ENCODE measurements around the gene DAGLA. TPM values are rescaled to one million over a fixed set of nuclear protein-coding genes. Genes with fewer than 3 reads are reported as not detected.

Gene DAGLA
- total and polyA plus RNA-seq, 2 donors (not counting 3 experiments of a cell fraction or from before 2014, with no cell fraction given) = 2.5 to 4.7 TPM

DNA sequence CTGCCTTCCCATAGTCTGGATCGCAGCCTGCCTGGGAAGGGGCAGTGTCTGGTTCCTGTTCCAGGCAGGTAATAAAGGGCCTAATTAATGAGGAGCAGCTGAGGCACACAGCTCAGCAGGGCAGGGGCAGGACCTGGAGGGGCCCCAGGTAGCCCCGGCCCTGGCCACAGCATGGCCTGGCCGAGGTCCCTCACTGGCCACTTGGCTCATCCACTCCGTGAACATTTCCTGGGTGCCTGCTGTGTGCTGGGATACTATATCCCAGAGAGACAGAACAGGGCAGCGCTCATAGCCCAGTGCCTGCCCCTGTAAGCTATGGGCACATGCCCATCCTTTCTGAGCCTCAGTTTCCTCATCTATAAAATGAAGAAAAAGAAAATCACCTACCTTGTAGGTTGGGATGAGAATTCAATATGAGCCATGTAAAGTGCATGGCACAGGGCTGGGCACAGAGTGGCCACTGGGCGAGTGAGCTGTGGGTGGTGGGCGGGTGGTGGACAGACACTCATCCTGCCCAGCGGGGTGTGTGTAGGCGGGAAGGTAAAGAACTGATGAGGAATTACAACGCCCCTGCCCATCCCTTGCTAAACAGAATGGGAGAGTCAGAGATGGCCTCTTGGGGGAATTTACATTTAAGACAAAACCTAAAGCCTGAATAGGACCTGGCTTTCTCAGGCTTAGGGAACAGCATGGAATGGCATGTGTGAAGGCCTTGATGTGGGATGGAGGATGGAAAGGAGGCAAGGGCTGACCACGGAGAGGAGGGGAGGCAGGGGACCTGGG is 81.4 kb downstream of the DAGLA start:
- no peak overlapping the region for H2AFZ ChIP-seq (ENCODE audit: low read depth, low read length)
- ChIA-PET POLR2A (no interaction called here), CTCF (no interaction called here)
- H3K27me3 ChIP-seq (ENCODE audit: control insufficient read depth in 2 of 2, insufficient read depth in 2 of 2, low read length in 2 of 2) = peaks cover 0 to 2% of the 10 kb centered on the region in 2 experiments
- H3K4me2 ChIP-seq (ENCODE audit: insufficient read depth, low read length) = no peak overlapping the region
- no peak overlapping the region for H3K4me3 ChIP-seq (replicated peaks in 1 of 3; ENCODE audit: insufficient read depth in 1 of 3, low read depth in 1 of 3, low read length in 3 of 3)
- H3K9me3 ChIP-seq (replicated peaks; ENCODE audit: control insufficient read depth, insufficient read depth, low read length) = no peaks in the 10 kb centered on the region
- DNase-seq (ENCODE audit: low read depth, low spot score) (no peak), FAIRE-seq (no peak)
- H4K20me1 ChIP-seq (replicated peaks; ENCODE audit: control insufficient read depth, extremely low read depth, insufficient read depth, low read length) = no peaks in the 10 kb centered on the region
- H3K27ac ChIP-seq (ENCODE audit: insufficient read depth, low read depth, low read length) = no peak overlapping the region
- H3K4me1 ChIP-seq (ENCODE audit: control insufficient read depth, extremely low read depth, insufficient read depth, low read length) = peaks cover 2% of the 10 kb centered on the region
- no peak overlapping the region for H3K9ac ChIP-seq (replicated peaks; ENCODE audit: extremely low read depth, insufficient read depth, low read length)
- intact Hi-C loops (cut with micrococcal nuclease) (no loop called here), dilution Hi-C loops (cut with MboI; ENCODE audit: extremely low pct_ligation_motif_present, low sequenced_read_pairs) (no loop called here)
- H3K36me3 ChIP-seq (ENCODE audit: control insufficient read depth in 2 of 2, extremely low read depth in 1 of 2, insufficient read depth in 2 of 2, low read length in 2 of 2) = no peaks in the 10 kb centered on the region
- no peaks in the 10 kb centered on the region for H3K9me1 ChIP-seq (replicated peaks; ENCODE audit: control insufficient read depth, extremely low read depth, insufficient read depth, low read length)
- no TSS peak for BruUV-seq (replicated peaks)
- H3K79me2 ChIP-seq (ENCODE audit: control insufficient read depth, insufficient read depth, low read length) = no peaks in the 10 kb centered on the region
- TF ChIP-seq POLR2A (IDR thresholded peaks at IDR 0.05; ENCODE audit: low read depth, low read length) (no peak), JUN (IDR thresholded peaks at IDR 0.05; ENCODE audit: borderline replicate concordance, insufficient read depth, insufficient read length, low read depth) (no peak)
- TF ChIP-seq, protein P1, sequence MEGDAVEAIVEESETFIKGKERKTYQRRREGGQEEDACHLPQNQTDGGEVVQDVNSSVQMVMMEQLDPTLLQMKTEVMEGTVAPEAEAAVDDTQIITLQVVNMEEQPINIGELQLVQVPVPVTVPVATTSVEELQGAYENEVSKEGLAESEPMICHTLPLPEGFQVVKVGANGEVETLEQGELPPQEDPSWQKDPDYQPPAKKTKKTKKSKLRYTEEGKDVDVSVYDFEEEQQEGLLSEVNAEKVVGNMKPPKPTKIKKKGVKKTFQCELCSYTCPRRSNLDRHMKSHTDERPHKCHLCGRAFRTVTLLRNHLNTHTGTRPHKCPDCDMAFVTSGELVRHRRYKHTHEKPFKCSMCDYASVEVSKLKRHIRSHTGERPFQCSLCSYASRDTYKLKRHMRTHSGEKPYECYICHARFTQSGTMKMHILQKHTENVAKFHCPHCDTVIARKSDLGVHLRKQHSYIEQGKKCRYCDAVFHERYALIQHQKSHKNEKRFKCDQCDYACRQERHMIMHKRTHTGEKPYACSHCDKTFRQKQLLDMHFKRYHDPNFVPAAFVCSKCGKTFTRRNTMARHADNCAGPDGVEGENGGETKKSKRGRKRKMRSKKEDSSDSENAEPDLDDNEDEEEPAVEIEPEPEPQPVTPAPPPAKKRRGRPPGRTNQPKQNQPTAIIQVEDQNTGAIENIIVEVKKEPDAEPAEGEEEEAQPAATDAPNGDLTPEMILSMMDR (IDR thresholded peaks at IDR 0.05; ENCODE audit: extremely low read depth in 1 of 2, insufficient read depth in 1 of 2, low read depth in 1 of 2, low read length in 2 of 2) = no peak

DNA sequence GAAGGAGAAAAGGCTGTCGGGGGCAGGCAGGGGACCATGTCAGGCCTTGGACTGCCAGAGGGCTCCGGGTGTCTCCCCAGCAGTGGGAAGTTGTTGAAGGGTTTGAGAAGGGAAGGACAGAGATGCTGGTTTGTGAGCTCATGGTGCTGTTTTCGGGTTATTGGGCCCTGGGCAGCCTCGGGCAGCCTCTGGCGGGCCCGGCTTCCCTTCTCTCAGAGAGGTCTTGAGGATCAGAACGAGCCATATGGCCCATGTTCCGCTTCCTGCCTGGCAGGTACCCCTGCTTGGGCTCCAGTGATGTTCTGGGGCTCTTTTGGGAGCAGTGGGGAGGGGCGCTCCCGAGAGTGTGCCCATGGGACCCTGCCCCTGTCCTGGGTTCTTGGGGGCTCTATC is 82.0 kb downstream of the DAGLA start:
- Histone ChIP-seq H3K9me3 (replicated peaks; ENCODE audit: control insufficient read depth, insufficient read depth, low read length) (no peaks in the 10 kb centered on the region), H3K9ac (replicated peaks; ENCODE audit: extremely low read depth, insufficient read depth, low read length) (no peak overlapping the region), H3K27ac (ENCODE audit: insufficient read depth, low read depth, low read length) (no peak overlapping the region), H3K4me2 (ENCODE audit: insufficient read depth, low read length) (no peak overlapping the region), H3K4me3 (replicated peaks in 1 of 3; ENCODE audit: insufficient read depth in 1 of 3, low read depth in 1 of 3, low read length in 3 of 3) (no peak overlapping the region), H3K4me1 (ENCODE audit: control insufficient read depth, extremely low read depth, insufficient read depth, low read length) (no peaks in the 10 kb centered on the region), H4K20me1 (replicated peaks; ENCODE audit: control insufficient read depth, extremely low read depth, insufficient read depth, low read length) (no peaks in the 10 kb centered on the region), H3K9me1 (replicated peaks; ENCODE audit: control insufficient read depth, extremely low read depth, insufficient read depth, low read length) (no peaks in the 10 kb centered on the region), H3K79me2 (ENCODE audit: control insufficient read depth, insufficient read depth, low read length) (no peaks in the 10 kb centered on the region), H3K27me3 (ENCODE audit: control insufficient read depth in 2 of 2, insufficient read depth in 2 of 2, low read length in 2 of 2) (peaks cover 0 to 2% of the 10 kb centered on the region in 2 experiments), H2AFZ (ENCODE audit: low read depth, low read length) (no peak overlapping the region), H3K36me3 (ENCODE audit: control insufficient read depth in 2 of 2, extremely low read depth in 1 of 2, insufficient read depth in 2 of 2, low read length in 2 of 2) (no peaks in the 10 kb centered on the region)
- BruUV-seq (replicated peaks) = no TSS peak
- POLR2A ChIA-PET = no interaction called here
- intact Hi-C loops (cut with micrococcal nuclease) (no loop called here), dilution Hi-C loops (cut with MboI; ENCODE audit: extremely low pct_ligation_motif_present, low sequenced_read_pairs) (no loop called here)
- TF ChIP-seq MYC (IDR thresholded peaks at IDR 0.05; ENCODE audit: low read depth, low read length) (no peak), JUN (IDR thresholded peaks at IDR 0.05; ENCODE audit: borderline replicate concordance, insufficient read depth, insufficient read length, low read depth) (no peak), FOS (IDR thresholded peaks at IDR 0.05; ENCODE audit: borderline replicate concordance, insufficient read depth, low read length) (no peak), POLR2AphosphoS5 (IDR thresholded peaks at IDR 0.05; ENCODE audit: insufficient read depth, low read depth, low read length) (no peak), POLR2A (IDR thresholded peaks at IDR 0.05; ENCODE audit: low read depth, low read length) (no peak), EZH2 (IDR thresholded peaks at IDR 0.05; ENCODE audit: borderline replicate concordance, low read depth, low read length, severe bottlenecking) (no peak), GATA2 (IDR thresholded peaks at IDR 0.05; ENCODE audit: insufficient read depth, insufficient read length, low read depth, low read length) (no peak)
- TF ChIP-seq, protein P1 (IDR thresholded peaks at IDR 0.05; ENCODE audit: extremely low read depth in 1 of 2, insufficient read depth in 1 of 2, low read depth in 1 of 2, low read length in 2 of 2) = no peak
- TF ChIP-seq, protein P2, sequence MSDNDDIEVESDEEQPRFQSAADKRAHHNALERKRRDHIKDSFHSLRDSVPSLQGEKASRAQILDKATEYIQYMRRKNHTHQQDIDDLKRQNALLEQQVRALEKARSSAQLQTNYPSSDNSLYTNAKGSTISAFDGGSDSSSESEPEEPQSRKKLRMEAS (IDR thresholded peaks at IDR 0.05; ENCODE audit: insufficient read depth, insufficient read length) = no peak
- DNase-seq (ENCODE audit: low read depth, low spot score) (no peak), FAIRE-seq (no peak)
- CTCF ChIA-PET = no interaction called here

Measured in endothelial cell of umbilical vein (primary cell).